Activated T-helper 1 cell treated with anti-CD3 and anti-CD28 coated beads, Interleukin-12 subunit alpha, Interleukin-12 subunit beta, Interleukin-2, Interleukin-4 antibody, amounts not matched to agents 30 ng/mL and 10 ng/mL and 1 ng/mL, durations not matched to agents 14 hours and 24 hours and 36 hours (primary cell): ENCODE data around the gene NIM1K. TPM values are rescaled to one million over a fixed set of nuclear protein-coding genes. Genes with fewer than 3 reads are reported as not detected.
"Not testable (repeated sequence)": the region's sequence is repeated elsewhere in the genome, so short reads cannot be mapped to it uniquely, and the experiment has no call there.

Experiments
- DNase-seq: peaks from one replicate; pipeline ENCODE4 v3.0.0; 2021; ENCODE audit warnings: low spot score
- H3K27ac Mint-ChIP-seq: one replicate; pipeline ENCODE4 v1.8.0; 2021; ENCODE audit warnings: mild to moderate bottlenecking, mixed read lengths
- H3K27me3 Mint-ChIP-seq: one replicate; pipeline ENCODE4 v1.8.0; 2022; ENCODE audit warnings: mild to moderate bottlenecking, moderate library complexity, mixed read lengths; ENCODE audit not compliant: insufficient read depth
- H3K36me3 Mint-ChIP-seq: one replicate; pipeline ENCODE4 v1.8.0; 2021; ENCODE audit warnings: low read depth, mixed read lengths
- H3K4me1 Mint-ChIP-seq: one replicate; pipeline ENCODE4 v1.8.0; 2021; ENCODE audit warnings: low read depth, mixed read lengths
- H3K4me3 Mint-ChIP-seq: one replicate; pipeline ENCODE4 v1.8.0; 2021; ENCODE audit warnings: mild to moderate bottlenecking, moderate library complexity, mixed read lengths
- H3K9me3 Mint-ChIP-seq: one replicate; pipeline ENCODE4 v1.8.0; 2021; ENCODE audit warnings: mixed read lengths
- intact Hi-C: fragments of 100-400 bp; cut with micrococcal nuclease; formaldehyde crosslinking; loops from one replicate; pipeline ENCODE4 v1.15.1; 2024
- total RNA-seq: library from RNA; stranded (reverse); gene quantifications from 2 replicates; pipeline ENCODE4 v1.2.3, GENCODE V29; 2022

Gene NIM1K
- total RNA-seq, 1 donor from 2014 or later, result 0.67 TPM

- Mint-ChIP-seq H3K36me3 (no peaks in the 10 kb centered on the region), H3K4me1 (no peaks in the 10 kb centered on the region), H3K27me3 (peaks cover 2% of the 10 kb centered on the region), H3K9me3 (no peaks in the 10 kb centered on the region), H3K4me3 (no peak overlapping the region), H3K27ac (no peak overlapping the region)
- intact Hi-C loops, result no loop called here
- no peak for DNase-seq
These were observed 53.0 kb downstream of the NIM1K start for GRCh38 chr5:43244823-43245565.

DNA sequence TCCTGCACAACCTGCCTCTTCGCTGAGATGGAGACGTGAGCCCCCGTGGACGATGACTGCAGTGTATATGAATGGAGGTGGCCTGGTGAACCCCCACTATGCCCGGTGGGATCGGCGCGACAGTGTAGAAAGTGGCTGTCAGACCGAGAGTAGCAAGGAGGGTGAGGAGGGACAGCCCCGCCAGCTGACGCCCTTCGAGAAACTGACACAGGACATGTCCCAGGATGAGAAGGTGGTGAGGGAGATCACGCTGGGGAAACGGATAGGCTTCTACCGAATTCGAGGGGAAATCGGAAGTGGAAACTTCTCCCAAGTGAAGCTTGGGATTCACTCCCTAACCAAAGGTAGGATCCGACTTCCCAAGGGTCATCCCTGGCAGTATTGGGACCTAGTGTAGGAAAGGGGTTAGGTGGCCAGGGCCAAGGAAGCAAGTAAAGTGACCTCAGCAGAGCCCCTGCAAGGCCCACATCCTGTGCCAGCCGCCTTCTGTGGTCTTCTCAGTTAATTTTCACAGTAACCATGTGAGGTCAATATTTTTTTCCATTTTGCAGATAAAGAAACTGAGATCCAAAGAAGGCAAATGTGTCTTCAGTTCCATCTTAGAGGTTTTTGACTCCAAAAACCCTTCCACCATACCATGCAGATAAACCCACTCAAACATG is 53.8 kb downstream of the NIM1K start:
- Mint-ChIP-seq H3K4me3 (no peak overlapping the region), H3K27me3 (peaks cover 2% of the 10 kb centered on the region), H3K36me3 (no peaks in the 10 kb centered on the region), H3K27ac (no peak overlapping the region), H3K9me3 (no peaks in the 10 kb centered on the region), H3K4me1 (no peaks in the 10 kb centered on the region)
- DNase-seq, result no peak
- intact Hi-C loops, result no loop called here

GRCh38 chr5:43251754-43252153 is 59.7 kb downstream of the NIM1K start:
- intact Hi-C loops, result no loop called here
- H3K27me3 Mint-ChIP-seq, result peaks cover 15% of the 10 kb centered on the region
- H3K4me3 Mint-ChIP-seq, result no peak overlapping the region

GRCh38 chr5:43255704-43256103 is 63.7 kb downstream of the NIM1K start:
- Mint-ChIP-seq H3K27me3 (peaks cover 26% of the 10 kb centered on the region), H3K9me3 (no peaks in the 10 kb centered on the region), H3K27ac (no peak overlapping the region), H3K4me1 (no peaks in the 10 kb centered on the region), H3K36me3 (no peaks in the 10 kb centered on the region), H3K4me3 (no peak overlapping the region)
- DNase-seq, result no peak
- intact Hi-C loops, result no loop called here

More at GRCh38 chr5:43251754-43252153, 59.7 kb downstream of the NIM1K start:
- no peak for DNase-seq
- Mint-ChIP-seq H3K9me3 (no peaks in the 10 kb centered on the region), H3K36me3 (no peaks in the 10 kb centered on the region), H3K4me1 (no peaks in the 10 kb centered on the region), H3K27ac (no peak overlapping the region)

DNA sequence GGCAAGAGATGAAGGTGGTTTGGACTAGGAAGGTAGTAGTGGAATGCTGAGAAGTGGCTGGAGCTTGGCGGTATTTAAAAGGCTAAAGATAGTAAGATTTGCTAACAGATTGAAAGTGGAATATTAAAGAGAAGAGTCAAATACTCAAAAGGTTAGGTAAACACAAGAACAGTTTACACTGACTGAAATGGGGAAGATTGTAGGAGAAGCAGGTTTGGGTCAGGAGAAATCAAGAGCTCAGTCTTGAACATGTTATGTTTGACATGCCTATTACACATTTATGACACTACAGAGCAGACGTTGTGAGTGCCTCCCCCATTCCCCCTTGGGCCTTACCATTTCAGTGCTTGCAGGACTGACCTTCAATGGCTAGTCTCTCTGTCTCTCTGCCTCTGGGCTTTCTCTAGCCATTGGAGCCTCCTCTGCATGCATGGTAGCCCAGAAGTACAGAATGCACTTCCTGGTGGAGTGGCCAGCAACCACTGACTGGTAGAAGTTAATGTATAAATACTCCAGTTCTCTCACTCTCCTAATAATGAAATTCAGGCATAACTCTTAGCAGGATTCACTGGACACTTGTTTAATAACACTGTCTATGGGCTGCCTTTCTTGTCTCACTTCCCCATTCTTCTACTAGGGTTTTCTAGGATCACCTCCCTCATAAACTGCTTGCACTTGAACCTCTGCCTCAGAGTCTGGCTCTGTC is 64.4 kb downstream of the NIM1K start:
- no peak for DNase-seq
- Mint-ChIP-seq H3K27me3 (peaks cover 27% of the 10 kb centered on the region), H3K4me3 (no peak overlapping the region), H3K9me3 (no peaks in the 10 kb centered on the region), H3K4me1 (no peaks in the 10 kb centered on the region), H3K27ac (no peak overlapping the region), H3K36me3 (no peaks in the 10 kb centered on the region)
- intact Hi-C loops, result no loop called here

DNA sequence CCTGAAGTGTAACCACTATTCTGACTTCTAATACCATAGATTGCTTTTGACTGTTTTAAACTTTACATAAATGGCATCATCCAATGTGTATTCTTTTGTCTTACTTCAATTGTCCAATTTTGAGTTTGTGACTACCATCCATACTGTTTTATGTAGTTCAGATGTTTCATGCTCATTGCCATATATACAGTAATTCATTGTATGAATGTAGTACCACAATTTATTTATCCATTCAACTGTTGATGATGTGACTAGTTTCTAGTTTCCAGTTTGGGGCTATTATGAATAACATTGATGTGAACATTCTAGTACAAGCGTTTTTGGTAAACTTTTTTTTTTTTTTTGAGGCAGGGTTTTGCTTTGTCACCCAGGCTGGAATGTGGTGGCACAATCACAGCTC is 66.1 kb downstream of the NIM1K start:
- Mint-ChIP-seq H3K27me3 (peaks cover 37% of the 10 kb centered on the region), H3K36me3 (no peaks in the 10 kb centered on the region), H3K27ac (no peak overlapping the region), H3K4me3 (no peak overlapping the region), H3K4me1 (no peaks in the 10 kb centered on the region), H3K9me3 (peaks cover 7% of the 10 kb centered on the region)
- intact Hi-C loops, result no loop called here
- DNase-seq, result no peak

DNA sequence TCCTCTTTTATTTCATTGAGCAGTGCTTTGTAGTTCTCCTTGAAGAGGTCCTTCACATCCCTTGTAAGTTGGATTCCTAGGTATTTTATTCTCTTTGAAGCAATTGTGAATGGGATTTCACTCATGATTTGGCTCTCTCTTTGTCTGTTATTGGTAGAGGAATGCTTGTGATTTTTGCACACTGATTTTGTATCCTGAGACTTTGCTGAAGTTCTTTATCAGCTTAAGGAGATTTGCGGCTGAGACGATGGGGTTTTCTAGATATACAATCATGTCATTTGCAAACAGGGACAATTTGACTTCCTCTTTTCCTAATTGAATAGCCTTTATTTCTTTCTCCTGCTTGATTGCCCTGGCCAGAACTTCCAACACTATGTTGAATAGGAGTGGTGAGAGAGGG is 70.2 kb downstream of the NIM1K start:
- Mint-ChIP-seq H3K27me3 (peaks cover 31% of the 10 kb centered on the region), H3K9me3 (peaks cover 15% of the 10 kb centered on the region)
- H3K4me3 Mint-ChIP-seq, intact Hi-C loops, H3K27ac Mint-ChIP-seq, H3K36me3 Mint-ChIP-seq, DNase-seq, H3K4me1 Mint-ChIP-seq: not testable (repeated sequence)

DNA sequence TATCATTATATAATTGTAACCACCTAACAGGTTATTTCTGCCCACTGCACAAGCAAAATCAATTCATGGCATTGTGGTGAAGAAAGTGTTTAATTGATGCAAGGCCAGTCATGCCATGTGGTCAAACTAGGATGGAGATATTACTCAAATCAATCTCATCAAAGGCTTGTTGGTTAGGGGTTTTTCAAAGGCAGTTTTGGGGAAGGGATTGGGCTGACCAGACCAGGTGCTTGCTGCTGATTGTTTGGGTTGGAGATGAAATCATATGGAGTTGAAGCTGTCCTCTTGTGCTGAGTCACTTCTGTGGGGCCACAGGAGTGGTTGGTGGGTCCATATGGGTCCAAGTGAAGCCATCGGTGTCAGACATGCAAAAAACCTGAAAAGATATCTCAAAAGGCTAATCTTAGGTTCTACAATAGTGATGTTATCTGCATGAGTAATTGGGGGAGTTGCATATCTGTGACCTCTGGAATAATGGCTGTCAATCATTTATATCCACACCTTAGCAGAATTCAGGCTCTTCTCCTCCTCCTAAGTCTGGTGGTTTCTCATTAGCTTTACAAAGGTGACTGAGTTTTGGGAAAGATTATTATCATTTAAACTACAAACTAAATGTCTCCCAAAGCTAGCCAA is 76.3 kb downstream of the NIM1K start:
- H3K4me3 Mint-ChIP-seq, result no peak overlapping the region
- DNase-seq, result no peak
- H3K4me1 Mint-ChIP-seq, result peaks cover 13% of the 10 kb centered on the region
- H3K27me3 Mint-ChIP-seq, result peaks cover 20% of the 10 kb centered on the region
- intact Hi-C loops, result no loop called here
- H3K36me3 Mint-ChIP-seq, result peaks cover 2% of the 10 kb centered on the region
- peaks cover 11% of the 10 kb centered on the region for H3K9me3 Mint-ChIP-seq
- H3K27ac Mint-ChIP-seq, result no peak overlapping the region

GRCh38 chr5:43270645-43271044 is 78.6 kb downstream of the NIM1K start:
- DNase-seq, result no peak
- peaks cover 13% of the 10 kb centered on the region for H3K4me1 Mint-ChIP-seq
- H3K36me3 Mint-ChIP-seq, result peaks cover 2% of the 10 kb centered on the region
- no peak overlapping the region for H3K27ac Mint-ChIP-seq
- intact Hi-C loops, result no loop called here
- H3K27me3 Mint-ChIP-seq, result peaks cover 11% of the 10 kb centered on the region
- H3K9me3 Mint-ChIP-seq, result peaks cover 11% of the 10 kb centered on the region
- no peak overlapping the region for H3K4me3 Mint-ChIP-seq

- intact Hi-C loops, result no loop called here
- H3K36me3 Mint-ChIP-seq, result no peaks in the 10 kb centered on the region
- peaks cover 11% of the 10 kb centered on the region for H3K27me3 Mint-ChIP-seq
- no peak overlapping the region for H3K4me3 Mint-ChIP-seq
- no peak for DNase-seq
- H3K27ac Mint-ChIP-seq, result no peak overlapping the region
- no peaks in the 10 kb centered on the region for H3K9me3 Mint-ChIP-seq
- no peaks in the 10 kb centered on the region for H3K4me1 Mint-ChIP-seq
These were observed 81.5 kb downstream of the NIM1K start for GRCh38 chr5:43273552-43273951.

- Mint-ChIP-seq H3K27ac (no peak overlapping the region), H3K27me3 (peaks cover 11% of the 10 kb centered on the region), H3K9me3 (no peaks in the 10 kb centered on the region), H3K4me3 (no peak overlapping the region), H3K4me1 (no peaks in the 10 kb centered on the region), H3K36me3 (no peaks in the 10 kb centered on the region)
- intact Hi-C loops, result no loop called here
- no peak for DNase-seq
These were observed 82.5 kb downstream of the NIM1K start for GRCh38 chr5:43274435-43275114.

- no peaks in the 10 kb centered on the region for H3K36me3 Mint-ChIP-seq
- no peak overlapping the region for H3K27ac Mint-ChIP-seq
- H3K27me3 Mint-ChIP-seq, result peaks cover 11% of the 10 kb centered on the region
- intact Hi-C loops, result no loop called here
- H3K9me3 Mint-ChIP-seq, result no peaks in the 10 kb centered on the region
- no peak overlapping the region for H3K4me3 Mint-ChIP-seq
- no peak for DNase-seq
- no peaks in the 10 kb centered on the region for H3K4me1 Mint-ChIP-seq
These were observed 83.4 kb downstream of the NIM1K start for GRCh38 chr5:43275391-43275790.
